ENCODE measurements around the gene CTDNEP1. TPM values are rescaled to one million over a fixed set of nuclear protein-coding genes. Genes with fewer than 3 reads are reported as not detected.

The CTDNEP1 gene
- total and polyA plus RNA-seq, 10 donors, result 69.3 to 133 (median 98.0) TPM

- no peaks in the 10 kb centered on the region for H3K27me3 ChIP-seq (replicated peaks in 1 of 7)
- no peaks in the 10 kb centered on the region for H3K9me3 ChIP-seq
- H3K4me3 ChIP-seq, result peak overlapping the region in 1 of 8 donors; percentile 85
- whole genome bisulfite sequencing, 5 donors, result 81 to 89% (median 83%) methylated on average over 5 of the region's 5 CpGs
- no peak for DNase-seq
- H3K36me3 ChIP-seq, result peaks cover 0 to 60% (median 50%) of the 10 kb centered on the region in 6 donors
- TF ChIP-seq POLR2A (IDR thresholded peaks at IDR 0.05) (no peak), CTCF (IDR thresholded peaks at IDR 0.05 in 8 of 11, conservative IDR thresholded peaks at IDR 0.05 in 3 of 11) (no peak), POLR2AphosphoS5 (IDR thresholded peaks at IDR 0.05) (no peak)
- intact Hi-C loops (cut with DNase I; ENCODE audit: low total_unique reads), result no loop called here
- H3K27ac ChIP-seq, result no peak overlapping the region
- H3K4me1 ChIP-seq, result peaks cover 10 to 62% (median 50%) of the 10 kb centered on the region in 6 donors
Measured at GRCh38 chr17:7232114-7232513, 19.4 kb downstream of the CTDNEP1 start.

GRCh38 chr17:7229504-7229903 lies 22.0 kb downstream of the CTDNEP1 start:
- DNase-seq, result no peak
- Histone ChIP-seq H3K4me1 (peaks cover under 1 to 35% (median 28%) of the 10 kb centered on the region in 6 donors), H3K4me3 (no peak overlapping the region), H3K9me3 (no peaks in the 10 kb centered on the region), H3K27ac (no peak overlapping the region), H3K27me3 (replicated peaks in 1 of 7) (no peaks in the 10 kb centered on the region), H3K36me3 (peaks cover 0 to 64% (median 58%) of the 10 kb centered on the region in 6 donors)
- 94 to 96% (median 95%) methylated on average over 18 to 19 of the region's 19 CpGs for WGBS, 5 donors
- intact Hi-C loops (cut with DNase I; ENCODE audit: low total_unique reads), result no loop called here
- TF ChIP-seq CTCF (IDR thresholded peaks at IDR 0.05 in 8 of 11, conservative IDR thresholded peaks at IDR 0.05 in 3 of 11) (no peak), POLR2A (IDR thresholded peaks at IDR 0.05) (no peak), POLR2AphosphoS5 (IDR thresholded peaks at IDR 0.05) (no peak)

- H3K9me3 ChIP-seq, result no peaks in the 10 kb centered on the region
- H3K4me3 ChIP-seq, result no peak overlapping the region
- H3K27ac ChIP-seq, result no peak overlapping the region
- no peak for TF ChIP-seq POLR2A (IDR thresholded peaks at IDR 0.05)
- TF ChIP-seq CTCF (IDR thresholded peaks at IDR 0.05 in 8 of 11, conservative IDR thresholded peaks at IDR 0.05 in 3 of 11), result no peak
- no peak for TF ChIP-seq POLR2AphosphoS5 (IDR thresholded peaks at IDR 0.05)
- peaks cover 0 to 37% (median 26%) of the 10 kb centered on the region in 6 donors for H3K4me1 ChIP-seq
- H3K27me3 ChIP-seq (replicated peaks in 1 of 7), result no peaks in the 10 kb centered on the region
- no peak for DNase-seq
- intact Hi-C loops (cut with DNase I; ENCODE audit: low total_unique reads), result no loop called here
- WGBS, 5 donors, result 90 to 95% (median 94%) methylated on average over 11 to 14 of the region's 14 CpGs
- H3K36me3 ChIP-seq, result peaks cover 0 to 70% (median 64%) of the 10 kb centered on the region in 6 donors
Measured at GRCh38 chr17:7228920-7229319, 22.6 kb downstream of the CTDNEP1 start.

GRCh38 chr17:7226721-7227710 lies 24.5 kb downstream of the CTDNEP1 start:
- WGBS, 5 donors, result 92 to 95% (median 95%) methylated on average over 27 to 31 of the region's 31 CpGs
- Histone ChIP-seq H3K27ac (no peak overlapping the region), H3K27me3 (replicated peaks in 1 of 7) (no peaks in the 10 kb centered on the region), H3K4me1 (peaks cover 0 to 29% (median 10%) of the 10 kb centered on the region in 6 donors), H3K4me3 (no peak overlapping the region), H3K9me3 (no peaks in the 10 kb centered on the region), H3K36me3 (peaks cover 0 to 89% (median 82%) of the 10 kb centered on the region in 6 donors)
- intact Hi-C loops (cut with DNase I; ENCODE audit: low total_unique reads), result no loop called here
- no peak for DNase-seq
- TF ChIP-seq CTCF (IDR thresholded peaks at IDR 0.05 in 8 of 11, conservative IDR thresholded peaks at IDR 0.05 in 3 of 11) (no peak), POLR2AphosphoS5 (IDR thresholded peaks at IDR 0.05) (peak; percentile 3 to 56 (median 26)), POLR2A (IDR thresholded peaks at IDR 0.05) (no peak)

Measured in spleen (tissue), 11 donors.